ENCODE data around the gene SAMHD1. TPM values are rescaled to one million over a fixed set of nuclear protein-coding genes. Genes with fewer than 3 reads are reported as not detected.
"Not testable (repeated sequence)": the region's sequence is repeated elsewhere in the genome, so short reads cannot be mapped to it uniquely, and the experiment has no call there.

The SAMHD1 gene
- total and polyA plus RNA-seq, 2 donors = 145 to 146 TPM

GRCh38 chr20:36969478-36970186 is 18.1 kb upstream of the SAMHD1 start:
- Histone ChIP-seq H3K4me1 (ENCODE audit: insufficient read depth) (no peaks in the 10 kb centered on the region), H3K4me3 (ENCODE audit: low read depth, low read length) (no peak overlapping the region), H3K36me3 (ENCODE audit: insufficient read depth) (no peaks in the 10 kb centered on the region), H3K27ac (ENCODE audit: low read depth) (no peak overlapping the region)
- DNase-seq (ENCODE audit: extremely low spot score) = no peak
- 81% methylated on average over 10 of the region's 10 CpGs for WGBS

- Histone ChIP-seq H3K27ac (ENCODE audit: low read depth) (no peak overlapping the region), H3K4me3 (ENCODE audit: low read depth, low read length) (no peak overlapping the region), H3K36me3 (ENCODE audit: insufficient read depth) (no peaks in the 10 kb centered on the region), H3K4me1 (ENCODE audit: insufficient read depth) (no peaks in the 10 kb centered on the region)
- 92% methylated on average over 4 of the region's 4 CpGs for WGBS
- DNase-seq (ENCODE audit: extremely low spot score) = no peak
Measured at GRCh38 chr20:36969051-36969450, 17.5 kb upstream of the SAMHD1 start.

GRCh38 chr20:36967636-36968035 is 16.1 kb upstream of the SAMHD1 start:
- Histone ChIP-seq H3K4me3 (ENCODE audit: low read depth, low read length) (no peak overlapping the region), H3K4me1 (ENCODE audit: insufficient read depth) (no peaks in the 10 kb centered on the region), H3K27ac (ENCODE audit: low read depth) (no peak overlapping the region), H3K36me3 (ENCODE audit: insufficient read depth) (no peaks in the 10 kb centered on the region)
- WGBS = 88% methylated on average over 5 of the region's 5 CpGs
- no peak for DNase-seq (ENCODE audit: extremely low spot score)

- 96% methylated on average over 3 of the region's 3 CpGs for WGBS
Measured at GRCh38 chr20:36966965-36967364, 15.5 kb upstream of the SAMHD1 start.

GRCh38 chr20:36962354-36962941 is 10.9 kb upstream of the SAMHD1 start:
- H3K36me3 ChIP-seq (ENCODE audit: insufficient read depth); H3K4me1 ChIP-seq (ENCODE audit: insufficient read depth); H3K4me3 ChIP-seq (ENCODE audit: low read depth, low read length); DNase-seq (ENCODE audit: extremely low spot score); H3K27ac ChIP-seq (ENCODE audit: low read depth): not testable (repeated sequence)
- 86% methylated on average over 9 of the region's 9 CpGs for WGBS

More at GRCh38 chr20:36966965-36967364, 15.5 kb upstream of the SAMHD1 start:
- not testable (repeated sequence) for DNase-seq (ENCODE audit: extremely low spot score); H3K36me3 ChIP-seq (ENCODE audit: insufficient read depth); H3K4me3 ChIP-seq (ENCODE audit: low read depth, low read length); H3K27ac ChIP-seq (ENCODE audit: low read depth); H3K4me1 ChIP-seq (ENCODE audit: insufficient read depth)

GRCh38 chr20:36959242-36959641 is 7.7 kb upstream of the SAMHD1 start:
- Histone ChIP-seq H3K36me3 (ENCODE audit: insufficient read depth) (no peaks in the 10 kb centered on the region), H3K4me1 (ENCODE audit: insufficient read depth) (no peaks in the 10 kb centered on the region), H3K27ac (ENCODE audit: low read depth) (no peak overlapping the region), H3K4me3 (ENCODE audit: low read depth, low read length) (no peak overlapping the region)
- WGBS = 64% methylated on average over 4 of the region's 4 CpGs
- no peak for DNase-seq (ENCODE audit: extremely low spot score)

- H3K36me3 ChIP-seq (ENCODE audit: insufficient read depth) = no peaks in the 10 kb centered on the region
- no peak for DNase-seq (ENCODE audit: extremely low spot score)
- H3K4me1 ChIP-seq (ENCODE audit: insufficient read depth) = no peaks in the 10 kb centered on the region
- H3K4me3 ChIP-seq (ENCODE audit: low read depth, low read length) = no peak overlapping the region
- H3K27ac ChIP-seq (ENCODE audit: low read depth) = no peak overlapping the region
- 90% methylated on average over 10 of the region's 10 CpGs for WGBS
Measured at GRCh38 chr20:36957875-36958667, 6.6 kb upstream of the SAMHD1 start.

- 91% methylated on average over 2 of the region's 2 CpGs for WGBS
- Histone ChIP-seq H3K36me3 (ENCODE audit: insufficient read depth) (no peaks in the 10 kb centered on the region), H3K4me3 (ENCODE audit: low read depth, low read length) (no peak overlapping the region), H3K27ac (ENCODE audit: low read depth) (no peak overlapping the region), H3K4me1 (ENCODE audit: insufficient read depth) (no peaks in the 10 kb centered on the region)
- no peak for DNase-seq (ENCODE audit: extremely low spot score)
Measured at GRCh38 chr20:36956674-36957073, 5.2 kb upstream of the SAMHD1 start.

- 77% methylated on average over 3 of the region's 3 CpGs for WGBS
- H3K4me3 ChIP-seq (ENCODE audit: low read depth, low read length) = no peak overlapping the region
- no peaks in the 10 kb centered on the region for H3K36me3 ChIP-seq (ENCODE audit: insufficient read depth)
- H3K27ac ChIP-seq (ENCODE audit: low read depth) = no peak overlapping the region
- no peaks in the 10 kb centered on the region for H3K4me1 ChIP-seq (ENCODE audit: insufficient read depth)
- DNase-seq (ENCODE audit: extremely low spot score) = no peak
Measured at GRCh38 chr20:36956016-36956415, 4.5 kb upstream of the SAMHD1 start.

- DNase-seq (ENCODE audit: extremely low spot score) = no peak
- Histone ChIP-seq H3K27ac (ENCODE audit: low read depth) (peak overlapping the region; percentile 58), H3K4me3 (ENCODE audit: low read depth, low read length) (peak overlapping the region; percentile 96), H3K36me3 (ENCODE audit: insufficient read depth) (no peaks in the 10 kb centered on the region), H3K4me1 (ENCODE audit: insufficient read depth) (no peaks in the 10 kb centered on the region)
- WGBS = 33% methylated on average over 11 of the region's 11 CpGs
Measured at GRCh38 chr20:36951979-36952738, 651 bp upstream of the SAMHD1 start.

- Histone ChIP-seq H3K4me3 (ENCODE audit: low read depth, low read length) (peak overlapping the region; percentile 96), H3K4me1 (ENCODE audit: insufficient read depth) (no peaks in the 10 kb centered on the region), H3K27ac (ENCODE audit: low read depth) (peak overlapping the region; percentile 84), H3K36me3 (ENCODE audit: insufficient read depth) (no peaks in the 10 kb centered on the region)
- 1% methylated on average over 24 of the region's 24 CpGs for WGBS
- DNase-seq (ENCODE audit: extremely low spot score) = no peak
Measured at GRCh38 chr20:36950414-36951197, 902 bp downstream of the SAMHD1 start.

GRCh38 chr20:36941401-36941835 is 10.1 kb downstream of the SAMHD1 start:
- Histone ChIP-seq H3K36me3 (ENCODE audit: insufficient read depth) (peaks cover 2% of the 10 kb centered on the region), H3K4me3 (ENCODE audit: low read depth, low read length) (no peak overlapping the region), H3K4me1 (ENCODE audit: insufficient read depth) (peaks cover 3% of the 10 kb centered on the region), H3K27ac (ENCODE audit: low read depth) (peak overlapping the region; percentile 59)
- DNase-seq (ENCODE audit: extremely low spot score) = no peak
- WGBS = 12% methylated on average over 1 of the region's 1 CpG

GRCh38 chr20:36937402-36937770 is 14.1 kb downstream of the SAMHD1 start:
- peaks cover 4% of the 10 kb centered on the region for H3K4me1 ChIP-seq (ENCODE audit: insufficient read depth)

More at GRCh38 chr20:36937402-36937770, 14.1 kb downstream of the SAMHD1 start:
- H3K27ac ChIP-seq (ENCODE audit: low read depth) = no peak overlapping the region
- no peak for DNase-seq (ENCODE audit: extremely low spot score)
- H3K4me3 ChIP-seq (ENCODE audit: low read depth, low read length) = no peak overlapping the region
- H3K36me3 ChIP-seq (ENCODE audit: insufficient read depth) = peaks cover 2% of the 10 kb centered on the region

All from urinary bladder (tissue), 4 donors.